Inflammatory macrophage treated with lipopolysaccharide for 1 hour (primary cell): ENCODE results near the gene PPP1R12A.

Experiments
- DNase-seq, 2 donors: peaks; one replicate each; pipeline ENCODE4 v3.0.0-alpha.2; 2020 to 2022

Gene PPP1R12A

GRCh38 chr12:79935624-79936345 lies 888 bp upstream of the PPP1R12A start:
- peak in 1 of 2 donors; percentile 10 for DNase-seq

- peak; percentile 33 to 51 for DNase-seq
Observed at GRCh38 chr12:79934281-79935020, 446 bp downstream of the PPP1R12A start.

GRCh38 chr12:79933532-79934264 lies 1.2 kb downstream of the PPP1R12A start:
- DNase-seq = peak; percentile 10 to 19

- no peak for DNase-seq
Observed at GRCh38 chr12:79933043-79933442, 1.9 kb downstream of the PPP1R12A start.

- peak; percentile 9 to 13 for DNase-seq
Observed at GRCh38 chr12:79932357-79932756, 2.5 kb downstream of the PPP1R12A start.

- DNase-seq = no peak
Observed at GRCh38 chr12:79929065-79929464, 5.8 kb downstream of the PPP1R12A start.

GRCh38 chr12:79927772-79928474 lies 7.0 kb downstream of the PPP1R12A start:
- DNase-seq = peak in 1 of 2 donors; percentile 9

- DNase-seq = no peak
Observed at GRCh38 chr12:79926951-79927350, 7.9 kb downstream of the PPP1R12A start.

GRCh38 chr12:79925492-79925891 lies 9.4 kb downstream of the PPP1R12A start:
- no peak for DNase-seq

- no peak for DNase-seq
Observed at GRCh38 chr12:79921786-79922185, 13.1 kb downstream of the PPP1R12A start.

- no peak for DNase-seq
Observed at GRCh38 chr12:79920421-79921238, 14.3 kb downstream of the PPP1R12A start.

GRCh38 chr12:79919762-79920161 lies 15.1 kb downstream of the PPP1R12A start:
- DNase-seq = no peak

GRCh38 chr12:79916826-79917225 lies 18.1 kb downstream of the PPP1R12A start:
- no peak for DNase-seq

GRCh38 chr12:79911889-79912656 lies 22.8 kb downstream of the PPP1R12A start:
- no peak for DNase-seq

- DNase-seq = no peak
Observed at GRCh38 chr12:79908366-79908765, 26.5 kb downstream of the PPP1R12A start.

GRCh38 chr12:79901506-79901905 lies 33.4 kb downstream of the PPP1R12A start:
- DNase-seq = no peak

- DNase-seq = no peak
Observed at GRCh38 chr12:79900951-79901350, 33.9 kb downstream of the PPP1R12A start.

GRCh38 chr12:79900199-79900598 lies 34.7 kb downstream of the PPP1R12A start:
- DNase-seq = no peak

GRCh38 chr12:79897617-79898016 lies 37.3 kb downstream of the PPP1R12A start:
- DNase-seq = no peak

GRCh38 chr12:79895804-79896203 lies 39.1 kb downstream of the PPP1R12A start:
- no peak for DNase-seq

GRCh38 chr12:79895071-79895470 lies 39.8 kb downstream of the PPP1R12A start:
- no peak for DNase-seq
